ENCODE measurements around the gene SMIM29. TPM values are rescaled to one million over a fixed set of nuclear protein-coding genes. Genes with fewer than 3 reads are reported as not detected.
"Not testable (repeated sequence)": the region's sequence is repeated elsewhere in the genome, so short reads cannot be mapped to it uniquely, and the experiment has no call there.

SMIM29 gene
- total RNA-seq, 2 donors from 2014 or later: 10.9 to 17.3 TPM

DNA sequence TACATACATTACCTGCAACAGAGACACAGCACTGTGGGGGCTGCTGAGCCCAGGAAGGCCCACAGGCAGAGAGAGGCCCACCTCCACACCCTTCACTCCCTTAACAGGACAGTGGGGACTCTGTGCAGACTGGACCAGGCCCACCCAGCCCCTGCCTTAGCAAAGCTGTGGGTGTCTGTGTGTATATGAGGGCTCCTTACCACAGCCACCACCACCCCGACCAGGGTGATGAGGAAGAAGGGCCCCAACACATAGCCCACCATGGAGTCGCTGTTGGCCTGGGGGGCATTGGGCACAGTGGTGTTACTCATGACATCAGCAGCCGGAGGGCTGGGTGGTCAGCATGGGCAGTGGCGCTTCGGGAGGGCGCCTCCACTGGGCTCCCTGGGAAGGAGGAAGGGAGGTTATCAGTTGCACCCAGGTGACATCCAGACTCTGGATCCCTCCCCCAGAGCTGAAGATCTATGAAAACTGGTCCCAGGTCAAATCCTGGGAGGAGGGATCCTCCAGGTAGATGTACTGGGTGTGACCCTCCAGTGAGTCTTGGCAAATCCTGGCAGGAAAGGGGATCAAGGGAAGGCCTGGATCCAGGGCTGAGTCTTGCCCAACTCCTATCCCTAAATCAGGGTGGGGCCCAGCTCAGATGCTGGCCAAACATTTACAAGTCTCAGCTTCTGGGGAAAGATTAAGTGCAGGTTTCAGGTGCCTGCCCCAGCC lies 1.2 kb downstream of the SMIM29 start:
- ATAC-seq (replicated peaks): no peak
- H3K4me1 Mint-ChIP-seq: peaks cover 34% of the 10 kb centered on the region
- peak overlapping the region; percentile 92 for H3K4me3 Mint-ChIP-seq
- peak overlapping the region; percentile 86 for H3K27ac Mint-ChIP-seq
- H3K27me3 Mint-ChIP-seq: no peaks in the 10 kb centered on the region
- peaks cover 44% of the 10 kb centered on the region for H3K36me3 Mint-ChIP-seq (ENCODE audit: low read depth)
- H3K9me3 Mint-ChIP-seq: no peaks in the 10 kb centered on the region

- no peaks in the 10 kb centered on the region for H3K27me3 Mint-ChIP-seq
- ATAC-seq (replicated peaks): no peak
- peaks cover 43% of the 10 kb centered on the region for H3K4me1 Mint-ChIP-seq
- H3K27ac Mint-ChIP-seq: peak overlapping the region; percentile 74
- H3K36me3 Mint-ChIP-seq (ENCODE audit: low read depth): peaks cover 52% of the 10 kb centered on the region
- peak overlapping the region; percentile 92 for H3K4me3 Mint-ChIP-seq
- H3K9me3 Mint-ChIP-seq: no peaks in the 10 kb centered on the region
Observed at GRCh38 chr6:34246563-34247391, 2.0 kb downstream of the SMIM29 start.

- H3K27ac Mint-ChIP-seq: peak overlapping the region; percentile 70
- peaks cover 58% of the 10 kb centered on the region for H3K36me3 Mint-ChIP-seq (ENCODE audit: low read depth)
- no peaks in the 10 kb centered on the region for H3K9me3 Mint-ChIP-seq
- H3K27me3 Mint-ChIP-seq: no peaks in the 10 kb centered on the region
- peak overlapping the region; percentile 33 for H3K4me3 Mint-ChIP-seq
- ATAC-seq (replicated peaks): no peak
- H3K4me1 Mint-ChIP-seq: peaks cover 46% of the 10 kb centered on the region
Observed at GRCh38 chr6:34246249-34246562, 2.6 kb downstream of the SMIM29 start.

DNA sequence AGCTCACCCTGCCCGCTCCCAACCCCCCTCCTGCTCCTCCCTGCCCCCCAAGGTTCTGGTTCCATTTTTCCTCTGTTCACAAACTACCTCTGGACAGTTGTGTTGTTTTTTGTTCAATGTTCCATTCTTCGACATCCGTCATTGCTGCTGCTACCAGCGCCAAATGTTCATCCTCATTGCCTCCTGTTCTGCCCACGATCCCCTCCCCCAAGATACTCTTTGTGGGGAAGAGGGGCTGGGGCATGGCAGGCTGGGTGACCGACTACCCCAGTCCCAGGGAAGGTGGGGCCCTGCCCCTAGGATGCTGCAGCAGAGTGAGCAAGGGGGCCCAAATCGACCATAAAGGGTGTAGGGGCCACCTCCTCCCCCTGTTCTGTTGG lies 3.1 kb downstream of the SMIM29 start:
- ATAC-seq (replicated peaks); H3K27me3 Mint-ChIP-seq; H3K9me3 Mint-ChIP-seq: not testable (repeated sequence)
- peaks cover 63% of the 10 kb centered on the region for H3K36me3 Mint-ChIP-seq (ENCODE audit: low read depth)
- H3K27ac Mint-ChIP-seq: peak overlapping the region; percentile 70
- peaks cover 46% of the 10 kb centered on the region for H3K4me1 Mint-ChIP-seq
- H3K4me3 Mint-ChIP-seq: peak overlapping the region; percentile 33

- peak overlapping the region; percentile 70 for H3K27ac Mint-ChIP-seq
- peaks cover 68% of the 10 kb centered on the region for H3K36me3 Mint-ChIP-seq (ENCODE audit: low read depth)
- not testable (repeated sequence) for ATAC-seq (replicated peaks); H3K9me3 Mint-ChIP-seq; H3K27me3 Mint-ChIP-seq
- peaks cover 48% of the 10 kb centered on the region for H3K4me1 Mint-ChIP-seq
- peak overlapping the region; percentile 33 for H3K4me3 Mint-ChIP-seq
Observed at GRCh38 chr6:34245032-34245760, 3.6 kb downstream of the SMIM29 start.

DNA sequence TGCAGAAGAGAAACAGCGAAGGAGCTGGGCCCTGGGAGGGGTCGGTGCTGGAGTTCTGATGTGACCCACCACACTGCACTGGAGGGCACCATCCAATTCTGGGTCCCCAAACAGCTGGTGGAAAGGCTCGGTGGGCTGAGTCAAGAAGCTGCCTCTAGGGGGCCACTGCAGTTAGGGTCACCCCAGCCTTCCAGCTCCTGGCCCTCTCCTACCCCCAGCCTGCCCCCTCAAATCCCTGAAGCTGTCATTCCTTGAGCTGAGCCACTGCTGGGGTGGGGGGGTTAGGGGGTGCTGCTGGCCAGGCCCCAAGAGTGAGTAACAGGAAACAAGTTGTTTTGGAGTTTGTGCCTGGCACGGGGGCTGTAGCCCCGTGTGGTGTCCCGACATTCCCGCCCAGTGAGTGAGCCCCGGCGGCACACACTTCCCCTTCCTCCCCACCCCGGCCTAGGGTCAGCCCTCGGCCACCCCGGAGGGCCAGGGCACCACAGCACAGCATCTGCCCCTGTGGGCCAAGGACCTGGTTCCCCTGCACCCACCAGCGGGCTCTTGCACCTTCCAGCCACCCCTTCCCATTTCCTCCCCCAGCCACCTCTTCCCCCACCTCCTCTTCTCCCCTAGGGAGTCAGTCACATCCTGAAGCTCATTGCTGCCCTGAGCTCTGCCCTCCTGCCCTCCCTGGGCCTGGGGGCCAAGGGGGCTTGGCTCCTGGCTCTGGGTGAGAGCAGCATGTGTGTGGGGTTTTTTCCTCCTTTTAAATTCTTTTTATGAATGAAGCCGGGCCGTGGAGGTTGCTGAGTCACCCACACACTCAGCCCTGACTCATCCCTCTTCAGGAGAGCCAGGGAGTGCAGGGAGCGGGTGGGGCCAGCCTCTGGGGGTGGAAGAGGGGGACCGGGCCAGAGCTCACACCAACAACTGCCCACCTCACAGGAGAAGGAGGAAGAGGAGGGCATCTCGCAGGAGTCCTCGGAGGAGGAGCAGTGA lies 4.6 kb downstream of the SMIM29 start:
- no peaks in the 10 kb centered on the region for H3K27me3 Mint-ChIP-seq
- peaks cover 55% of the 10 kb centered on the region for H3K4me1 Mint-ChIP-seq
- peaks cover 78% of the 10 kb centered on the region for H3K36me3 Mint-ChIP-seq (ENCODE audit: low read depth)
- ATAC-seq (replicated peaks): peak; percentile 46
- no peaks in the 10 kb centered on the region for H3K9me3 Mint-ChIP-seq
- H3K27ac Mint-ChIP-seq: peak overlapping the region; percentile 86
- H3K4me3 Mint-ChIP-seq: peak overlapping the region; percentile 56

- H3K36me3 Mint-ChIP-seq (ENCODE audit: low read depth): peaks cover 88% of the 10 kb centered on the region
- H3K4me1 Mint-ChIP-seq: peaks cover 58% of the 10 kb centered on the region
- no peaks in the 10 kb centered on the region for H3K9me3 Mint-ChIP-seq
- H3K4me3 Mint-ChIP-seq: peak overlapping the region; percentile 56
- H3K27me3 Mint-ChIP-seq: no peaks in the 10 kb centered on the region
- ATAC-seq (replicated peaks): no peak
- peak overlapping the region; percentile 86 for H3K27ac Mint-ChIP-seq
Observed at GRCh38 chr6:34243131-34243771, 5.6 kb downstream of the SMIM29 start.

DNA sequence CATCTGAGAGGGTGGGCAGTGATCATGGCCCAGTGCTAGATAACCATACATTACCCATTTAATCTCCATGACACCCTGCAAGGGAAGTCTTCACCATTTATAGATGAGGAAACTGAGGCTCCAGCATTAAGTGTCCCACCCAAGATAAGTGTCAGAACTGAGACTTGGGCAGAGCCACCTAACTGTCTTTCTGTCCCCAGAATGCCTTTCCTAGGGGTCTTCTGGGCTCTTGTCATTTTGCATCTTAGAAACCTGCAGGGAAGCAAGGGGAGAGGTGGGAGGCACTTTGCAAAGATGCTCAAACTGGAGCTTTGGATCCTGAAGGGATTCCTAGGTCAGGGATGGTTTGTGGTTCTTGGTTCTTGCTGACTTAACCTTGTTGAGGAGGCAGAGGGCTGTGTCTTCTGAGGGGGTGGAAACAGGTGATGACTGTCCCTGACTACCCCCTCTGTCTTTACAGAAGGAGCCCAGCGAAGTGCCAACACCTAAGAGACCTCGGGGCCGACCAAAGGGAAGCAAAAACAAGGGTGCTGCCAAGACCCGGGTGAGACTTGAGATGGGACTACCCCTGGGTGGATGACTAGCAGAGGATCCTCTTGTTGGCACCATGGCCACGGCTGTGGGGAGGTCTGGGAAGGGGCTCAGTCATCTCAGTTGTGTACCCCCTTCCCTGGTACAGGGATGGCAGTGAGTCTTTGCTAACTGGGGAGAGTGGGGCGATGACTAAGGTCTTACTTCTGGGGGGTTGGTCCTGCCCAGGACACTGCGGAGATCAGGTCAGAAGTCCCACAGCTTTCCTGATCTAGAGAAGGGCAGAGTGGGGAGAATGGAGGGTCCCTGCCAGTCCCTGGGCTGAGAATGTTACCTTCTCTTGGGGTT lies 6.3 kb downstream of the SMIM29 start:
- ATAC-seq (replicated peaks): peak; percentile 8
- peaks cover 92% of the 10 kb centered on the region for H3K36me3 Mint-ChIP-seq (ENCODE audit: low read depth)
- H3K27ac Mint-ChIP-seq: peak overlapping the region; percentile 86
- no peaks in the 10 kb centered on the region for H3K27me3 Mint-ChIP-seq
- H3K9me3 Mint-ChIP-seq: no peaks in the 10 kb centered on the region
- peaks cover 53% of the 10 kb centered on the region for H3K4me1 Mint-ChIP-seq
- peak overlapping the region; percentile 56 for H3K4me3 Mint-ChIP-seq

GRCh38 chr6:34241351-34242215 lies 7.2 kb downstream of the SMIM29 start:
- Mint-ChIP-seq H3K36me3 (ENCODE audit: low read depth) (peaks cover 86% of the 10 kb centered on the region), H3K9me3 (no peaks in the 10 kb centered on the region), H3K27ac (peak overlapping the region; percentile 86), H3K27me3 (no peaks in the 10 kb centered on the region), H3K4me3 (peak overlapping the region; percentile 56), H3K4me1 (peaks cover 46% of the 10 kb centered on the region)
- no peak for ATAC-seq (replicated peaks)

DNA sequence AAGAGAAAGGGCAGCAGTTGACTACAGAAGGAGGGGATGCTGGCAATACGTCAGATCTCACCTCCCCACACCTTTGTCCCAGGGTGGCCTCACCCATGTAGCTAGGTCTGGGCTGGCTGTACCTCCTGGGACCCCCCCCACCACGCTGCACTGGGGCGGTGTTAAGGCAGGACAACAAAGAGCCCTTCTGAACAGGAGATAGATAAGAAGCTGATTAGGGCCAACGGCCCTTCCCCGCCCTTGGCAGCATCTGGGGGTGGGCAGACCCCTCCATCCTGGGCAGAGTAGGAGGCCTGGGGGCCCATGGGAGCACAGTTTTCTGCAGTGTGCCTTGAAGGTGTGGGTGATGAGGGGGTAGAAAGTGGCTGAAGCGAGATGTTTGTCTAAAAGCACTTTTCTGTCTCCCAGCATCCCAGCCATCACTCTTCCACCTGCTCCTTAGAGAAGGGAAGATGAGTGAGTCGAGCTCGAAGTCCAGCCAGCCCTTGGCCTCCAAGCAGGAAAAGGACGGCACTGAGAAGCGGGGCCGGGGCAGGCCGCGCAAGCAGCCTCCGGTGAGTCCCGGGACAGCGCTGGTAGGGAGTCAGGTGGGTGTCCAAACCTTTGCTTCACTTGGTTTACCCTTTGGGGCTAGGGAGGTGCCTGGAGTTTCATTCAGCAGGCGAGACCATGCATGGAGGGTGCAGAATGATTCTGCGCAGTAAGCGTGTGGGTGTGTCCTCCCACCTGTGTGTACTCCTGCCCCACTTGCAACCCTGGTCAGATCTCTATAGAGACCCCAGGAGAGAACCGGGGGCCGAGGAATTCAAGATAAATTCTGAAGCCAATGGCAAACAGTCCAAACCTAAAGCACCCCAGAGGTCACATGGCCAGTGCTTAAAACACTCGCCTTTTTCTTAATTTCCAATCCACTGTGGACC lies 8.2 kb downstream of the SMIM29 start:
- H3K4me3 Mint-ChIP-seq: peak overlapping the region; percentile 56
- H3K36me3 Mint-ChIP-seq (ENCODE audit: low read depth): peaks cover 76% of the 10 kb centered on the region
- ATAC-seq (replicated peaks): no peak
- H3K27ac Mint-ChIP-seq: peak overlapping the region; percentile 86
- no peaks in the 10 kb centered on the region for H3K9me3 Mint-ChIP-seq
- H3K4me1 Mint-ChIP-seq: peaks cover 45% of the 10 kb centered on the region
- H3K27me3 Mint-ChIP-seq: no peaks in the 10 kb centered on the region

- H3K27me3 Mint-ChIP-seq: no peaks in the 10 kb centered on the region
- peaks cover 43% of the 10 kb centered on the region for H3K4me1 Mint-ChIP-seq
- H3K27ac Mint-ChIP-seq: no peak overlapping the region
- ATAC-seq (replicated peaks): no peak
- no peaks in the 10 kb centered on the region for H3K9me3 Mint-ChIP-seq
- peaks cover 70% of the 10 kb centered on the region for H3K36me3 Mint-ChIP-seq (ENCODE audit: low read depth)
- peak overlapping the region; percentile 91 for H3K4me3 Mint-ChIP-seq
Observed at GRCh38 chr6:34239893-34240292, 8.9 kb downstream of the SMIM29 start.
